ENCODE results near the gene CLDN34. TPM values are rescaled to one million over a fixed set of nuclear protein-coding genes. Genes with fewer than 3 reads are reported as not detected.

Gene CLDN34, protein sequence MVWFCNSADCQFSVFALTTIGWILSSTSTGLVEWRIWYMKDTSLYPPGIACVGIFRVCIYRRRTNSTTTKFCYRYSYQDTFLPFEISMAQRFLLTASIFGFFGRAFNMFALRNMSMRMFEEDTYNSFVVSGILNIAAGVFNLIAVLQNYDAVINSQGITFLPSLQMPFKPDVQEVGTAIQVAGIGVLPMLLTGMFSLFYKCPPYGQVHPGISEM
- total RNA-seq = not detected

DNA sequence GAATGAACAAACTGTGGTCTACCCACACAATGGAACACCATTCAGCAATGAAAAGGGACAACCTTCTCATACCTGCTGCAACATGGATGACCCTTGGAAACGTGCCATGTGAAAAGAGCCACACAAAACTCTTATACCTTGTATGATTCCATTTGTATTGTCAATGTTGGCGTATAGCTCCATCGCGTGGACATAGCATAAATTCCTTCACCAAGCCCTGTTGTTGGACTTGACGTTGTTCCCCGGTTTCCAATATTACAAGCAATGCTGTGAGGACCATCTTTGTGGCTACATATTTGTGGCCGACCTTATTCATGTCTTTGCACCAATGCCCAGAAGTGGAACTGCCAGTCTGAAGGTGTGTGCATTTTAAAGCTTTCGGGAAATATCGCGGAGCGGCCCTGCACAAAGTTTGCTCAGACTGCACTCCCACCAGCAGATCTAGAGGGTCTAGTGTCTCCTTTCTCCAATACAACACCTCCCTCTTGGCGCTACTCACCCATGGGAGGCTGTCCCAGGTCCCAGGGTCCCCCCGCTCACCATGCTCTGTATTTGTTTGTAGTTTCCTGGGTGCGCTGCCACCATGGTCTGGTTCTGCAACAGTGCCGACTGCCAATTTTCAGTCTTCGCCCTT lies at the start of gene CLDN34:
CLDN34 (plus strand) TSS at position 584 of the 634 bp plus-strand sequence; CDS start at position 584, 0 bp downstream.
- no peak for DNase-seq (ENCODE audit: low read depth in 2 of 3, low spot score in 2 of 3)

DNA sequence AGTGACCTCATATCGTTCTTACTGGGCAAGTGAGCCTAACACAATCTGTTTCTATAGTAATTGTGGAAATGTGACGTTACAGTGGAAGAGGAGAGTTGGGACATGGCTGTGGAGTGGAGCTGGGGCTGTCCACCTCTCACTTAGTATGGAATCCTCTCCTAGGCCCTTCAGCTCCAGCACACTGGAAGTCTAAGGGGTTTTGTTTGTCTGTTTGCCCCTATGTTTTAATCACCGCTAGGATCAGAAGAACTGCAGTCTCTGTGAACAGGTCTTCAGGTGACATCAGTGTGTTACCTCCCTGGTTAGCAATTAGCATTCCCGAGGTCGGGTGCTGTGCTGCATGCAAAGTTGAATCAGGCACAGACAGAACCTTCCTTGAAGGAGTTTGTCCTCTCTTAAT lies 49.3 kb upstream of the CLDN34 start:
- no peak for DNase-seq (ENCODE audit: low read depth in 2 of 3, low spot score in 2 of 3)

DNA sequence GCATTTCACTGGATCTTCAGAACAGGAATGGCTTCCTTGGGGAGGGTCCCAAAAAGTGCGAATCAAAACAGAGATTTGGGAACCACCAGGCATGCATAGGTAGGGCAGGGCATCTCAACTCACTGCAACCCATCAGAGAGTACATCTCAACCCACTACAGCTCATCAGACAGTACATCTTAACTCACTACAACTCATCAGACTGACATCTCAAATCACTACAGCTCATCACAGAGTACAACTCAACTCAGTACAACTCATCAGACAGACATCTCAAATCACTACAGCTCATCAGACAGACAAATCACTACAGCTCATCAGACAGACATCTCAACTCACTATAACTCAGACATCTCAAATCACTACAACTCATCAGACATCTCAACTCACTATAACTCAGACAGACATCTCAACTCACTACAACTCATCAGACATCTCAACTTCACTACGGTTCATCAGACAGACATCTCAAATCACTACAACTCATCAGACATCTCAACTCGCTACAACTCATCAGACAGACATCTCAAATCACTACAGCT lies 47.5 kb upstream of the CLDN34 start:
- no peak for DNase-seq (ENCODE audit: low read depth in 2 of 3, low spot score in 2 of 3)

DNA sequence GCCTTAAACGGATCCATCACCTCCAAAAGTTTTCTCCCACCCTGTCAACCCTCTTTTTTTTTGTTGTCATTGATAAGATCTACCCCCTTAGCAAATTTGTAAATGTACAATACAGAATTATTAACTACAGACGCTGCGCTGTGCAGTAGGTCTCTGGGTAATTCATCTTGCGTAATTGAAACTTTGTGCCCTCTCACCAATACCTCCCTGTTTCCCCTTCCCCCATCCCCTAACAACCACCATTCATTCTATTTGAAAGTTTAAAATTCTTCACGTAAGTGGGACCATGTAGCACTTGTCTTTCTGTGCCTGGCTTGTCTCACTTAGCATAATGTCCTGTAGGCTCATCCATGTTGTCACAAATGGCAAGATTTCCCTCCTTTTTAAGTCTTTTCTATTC lies 45.8 kb upstream of the CLDN34 start:
- no peak for DNase-seq (ENCODE audit: low read depth in 2 of 3, low spot score in 2 of 3)

DNA sequence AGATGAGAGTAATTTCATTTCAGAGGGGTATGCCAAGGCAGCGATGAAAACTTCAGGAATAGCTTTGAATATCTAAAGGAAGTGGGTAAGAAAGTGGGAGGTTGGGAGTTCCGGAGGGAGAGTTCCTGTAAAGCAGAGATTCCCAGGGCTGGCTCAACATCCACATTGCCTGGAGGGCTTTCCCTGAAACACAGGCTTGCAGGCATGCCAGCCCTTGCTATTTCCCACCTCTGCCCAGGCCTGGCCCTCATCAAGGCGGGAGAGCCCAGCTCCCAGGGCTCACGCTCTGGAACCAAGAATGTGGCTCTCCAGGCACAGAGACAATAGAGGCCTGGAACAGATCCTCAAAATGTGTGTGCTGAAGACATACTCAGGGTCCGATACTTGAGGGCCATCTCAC lies 43.8 kb upstream of the CLDN34 start:
- DNase-seq (ENCODE audit: low read depth in 2 of 3, low spot score in 2 of 3) = no peak

DNA sequence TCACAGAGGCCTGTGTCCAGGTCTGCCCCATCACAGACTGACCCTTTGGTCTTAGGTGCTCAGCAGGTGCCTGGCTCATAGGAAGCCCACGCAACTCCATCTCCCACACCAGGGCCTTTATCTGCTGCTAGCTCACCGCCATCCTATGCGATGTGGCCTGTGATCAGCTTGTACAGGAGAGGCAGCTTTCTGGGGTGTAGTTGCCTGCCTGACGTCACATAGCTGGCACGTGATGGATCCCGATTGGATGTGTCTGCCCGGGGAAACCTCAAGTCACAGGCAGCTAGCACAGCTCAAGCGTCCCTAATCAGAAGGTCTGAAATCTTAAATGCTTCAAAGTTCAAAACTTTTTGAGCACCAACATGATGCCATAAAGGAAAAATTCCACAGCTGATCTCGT lies 41.2 kb upstream of the CLDN34 start:
- no peak for DNase-seq (ENCODE audit: low read depth in 2 of 3, low spot score in 2 of 3)

DNA sequence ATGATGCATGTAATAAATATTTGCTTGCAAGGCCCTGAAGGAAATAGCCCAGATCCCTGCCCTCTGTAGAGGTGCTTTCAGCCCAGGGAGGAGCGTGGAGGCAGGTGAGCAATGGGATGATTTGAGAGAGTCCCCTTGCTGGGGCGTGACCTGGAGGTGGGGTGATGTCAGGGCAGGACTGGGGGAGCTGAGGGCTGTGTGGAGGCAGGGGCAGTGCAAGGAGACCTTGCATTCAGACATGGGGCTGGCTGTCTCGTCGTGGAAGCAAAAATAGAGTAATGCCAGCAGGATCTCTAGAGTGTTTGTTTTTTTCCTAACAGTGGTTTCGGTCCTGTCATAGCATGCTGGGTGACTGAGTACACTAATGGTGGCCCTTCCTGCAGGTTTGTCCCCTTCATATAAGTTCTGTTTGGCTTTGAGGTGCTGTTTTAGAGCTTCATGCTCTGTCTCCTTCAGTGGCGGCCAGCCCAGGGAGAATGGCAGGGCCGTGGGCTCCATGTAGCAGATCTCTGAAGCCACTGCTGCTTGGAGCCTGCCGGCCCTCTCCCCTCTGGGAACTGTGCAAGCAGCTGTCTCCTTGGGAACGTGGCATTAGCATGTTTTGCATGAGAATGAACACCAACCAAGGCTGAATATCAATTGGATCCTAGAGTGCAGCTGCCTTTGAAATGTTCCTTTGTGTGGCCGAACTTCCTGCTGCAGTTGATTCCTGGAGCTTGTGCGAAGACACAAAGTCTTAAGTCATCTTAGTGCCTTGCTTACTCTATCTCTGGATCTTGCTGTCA lies 39.3 kb upstream of the CLDN34 start:
- no peak for DNase-seq (ENCODE audit: low read depth in 2 of 3, low spot score in 2 of 3)

DNA sequence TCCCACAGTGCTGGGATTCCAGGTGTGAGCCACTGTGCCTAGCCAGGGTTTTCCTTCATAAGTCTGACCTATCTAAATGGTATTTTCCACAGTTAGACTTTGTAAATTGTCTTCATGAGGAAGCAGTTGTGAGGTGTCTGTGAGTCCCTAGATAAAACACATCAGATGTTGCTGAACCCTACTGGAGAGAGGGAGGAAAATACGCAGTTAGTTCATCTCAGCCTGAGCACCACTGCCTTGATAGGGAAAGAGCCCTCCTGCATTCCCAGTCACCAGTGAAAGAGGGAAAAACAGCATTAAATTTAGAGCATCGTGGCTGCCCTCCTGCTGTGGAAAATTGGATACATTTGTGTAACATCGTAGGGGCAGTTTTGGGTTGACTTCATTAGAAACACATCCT lies 31.7 kb upstream of the CLDN34 start:
- DNase-seq (ENCODE audit: low read depth in 2 of 3, low spot score in 2 of 3) = no peak

DNA sequence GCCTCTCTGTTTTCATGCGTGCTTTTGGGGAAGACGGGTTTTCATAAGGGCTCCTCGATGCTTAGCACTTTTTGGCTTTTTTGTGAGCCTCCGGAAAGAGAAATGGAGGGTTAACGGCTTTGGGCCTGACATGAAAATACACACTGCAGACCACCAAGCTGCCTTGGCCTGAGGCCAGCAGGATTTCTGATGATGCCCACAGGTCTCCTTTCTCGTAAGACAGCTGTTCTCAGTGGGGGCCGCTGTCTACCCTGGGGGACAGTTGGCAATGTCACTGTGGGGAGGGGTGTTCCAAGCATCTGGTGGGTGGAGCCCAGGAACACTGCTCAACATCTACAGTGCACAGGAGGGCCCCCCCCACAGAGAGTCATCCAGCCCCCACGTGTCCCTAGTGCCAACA lies 29.4 kb upstream of the CLDN34 start:
- no peak for DNase-seq (ENCODE audit: low read depth in 2 of 3, low spot score in 2 of 3)

DNA sequence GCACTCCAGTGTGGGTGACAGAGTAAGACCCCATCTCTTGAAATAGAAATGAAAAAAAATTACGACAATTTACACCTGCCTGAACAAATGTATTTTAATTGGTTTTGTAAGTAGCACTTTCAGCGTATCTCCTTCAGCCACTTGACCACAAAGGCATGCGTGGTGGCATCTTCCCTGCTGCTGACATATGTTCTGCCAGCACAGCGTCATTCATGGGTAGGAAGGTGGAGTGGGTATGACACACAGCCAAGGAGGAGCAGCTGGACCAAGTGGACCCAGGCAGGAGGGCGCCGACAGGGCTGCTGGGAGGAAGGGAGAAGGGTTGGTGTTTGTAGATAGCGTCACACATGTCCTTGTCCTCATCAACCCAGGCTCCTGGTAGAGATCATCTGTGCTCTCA lies 28.6 kb upstream of the CLDN34 start:
- DNase-seq (ENCODE audit: low read depth in 2 of 3, low spot score in 2 of 3) = no peak

DNA sequence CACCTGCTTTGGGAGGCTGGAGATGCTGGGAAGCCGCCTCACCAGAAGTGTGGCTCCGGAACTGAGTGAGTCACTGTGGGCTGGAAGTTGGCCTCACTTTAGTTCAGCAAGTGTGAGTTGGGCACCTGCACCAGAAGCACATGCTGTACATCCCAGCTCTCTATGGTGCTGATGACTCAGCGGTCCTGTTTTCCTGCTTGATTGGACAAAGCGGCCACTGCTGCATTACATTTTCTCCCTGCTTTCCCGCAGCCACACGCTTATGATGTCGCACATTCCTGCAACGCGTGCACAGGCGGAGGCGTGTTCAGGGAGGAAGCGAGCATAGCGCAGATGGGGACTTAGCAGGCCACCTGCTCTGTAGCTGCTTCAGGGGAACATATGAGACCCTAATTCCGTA lies 26.7 kb upstream of the CLDN34 start:
- peak in 2 of 3 donors; percentile 50 to 67 for DNase-seq (ENCODE audit: low read depth in 2 of 3, low spot score in 2 of 3)

DNA sequence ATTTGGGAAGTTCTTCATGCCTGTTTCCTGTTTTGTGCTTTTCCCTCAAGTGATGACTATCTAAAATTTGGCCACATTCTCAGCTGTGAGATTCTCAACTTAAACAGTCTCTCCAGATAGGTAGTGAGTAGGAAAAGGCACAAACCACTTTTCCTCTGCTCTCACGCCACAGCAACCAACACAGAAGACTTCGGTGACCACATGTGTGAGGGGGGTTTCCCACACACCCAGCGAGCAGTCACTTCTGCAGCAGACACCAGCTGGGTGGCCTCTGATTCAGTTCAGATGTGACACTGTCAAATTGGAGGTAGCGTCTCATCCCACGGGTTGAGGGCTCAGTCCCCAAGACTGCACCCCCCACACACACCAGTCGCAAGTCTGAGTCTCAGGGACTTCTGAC lies 25.1 kb upstream of the CLDN34 start:
- DNase-seq (ENCODE audit: low read depth in 2 of 3, low spot score in 2 of 3) = peak in 2 of 3 donors; percentile 80

DNA sequence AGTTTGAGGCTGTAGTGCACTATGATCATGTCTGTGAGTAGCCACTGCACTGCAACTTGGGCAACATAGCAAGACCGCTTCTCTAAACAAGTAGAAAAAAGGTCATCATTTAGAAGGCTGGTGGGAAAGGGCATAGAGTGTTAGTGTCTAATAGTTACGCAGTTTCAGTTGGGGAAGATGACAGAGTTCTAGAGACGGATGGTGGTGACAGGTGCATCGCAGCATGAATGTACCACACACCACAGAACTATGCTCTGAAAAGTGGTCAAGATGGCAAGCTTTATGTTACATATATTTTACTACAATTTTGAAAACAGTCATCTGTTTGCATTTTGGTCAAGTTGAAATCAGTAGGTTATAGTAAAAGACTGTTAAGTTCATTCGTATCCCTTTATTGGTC lies 23.7 kb upstream of the CLDN34 start:
- no peak for DNase-seq (ENCODE audit: low read depth in 2 of 3, low spot score in 2 of 3)

DNA sequence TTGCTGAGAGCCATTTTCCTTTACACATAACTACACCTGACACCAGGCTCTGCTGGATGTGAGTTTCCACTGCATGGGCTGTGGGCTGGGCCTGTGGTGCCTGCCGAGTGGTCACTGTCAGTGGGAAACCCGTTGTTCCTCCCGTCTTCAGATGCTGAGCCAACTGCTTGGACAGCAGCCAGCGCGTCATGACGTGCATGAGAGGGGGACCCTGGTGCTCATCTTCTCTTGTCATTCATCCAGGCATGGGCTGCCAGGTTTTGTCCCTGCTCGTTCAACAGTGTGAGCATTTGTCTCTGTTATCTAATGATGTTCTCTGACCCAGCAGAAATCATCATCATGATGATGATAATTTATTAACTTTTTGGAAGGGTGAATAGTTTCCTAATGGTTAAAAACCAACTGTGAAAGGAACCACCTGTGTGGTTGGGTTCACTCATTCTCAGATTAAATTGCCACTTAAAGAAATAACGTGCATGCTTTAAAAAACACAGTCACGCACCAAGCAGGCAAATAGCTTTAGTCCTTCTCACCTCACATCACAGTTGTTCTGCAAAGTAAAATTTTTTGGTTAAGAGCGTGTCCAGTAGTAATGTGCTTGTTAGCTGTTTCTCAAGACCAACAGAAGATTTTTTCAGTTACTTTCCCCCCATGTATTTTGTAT lies 19.9 kb upstream of the CLDN34 start:
- DNase-seq (ENCODE audit: low read depth in 2 of 3, low spot score in 2 of 3) = no peak

DNA sequence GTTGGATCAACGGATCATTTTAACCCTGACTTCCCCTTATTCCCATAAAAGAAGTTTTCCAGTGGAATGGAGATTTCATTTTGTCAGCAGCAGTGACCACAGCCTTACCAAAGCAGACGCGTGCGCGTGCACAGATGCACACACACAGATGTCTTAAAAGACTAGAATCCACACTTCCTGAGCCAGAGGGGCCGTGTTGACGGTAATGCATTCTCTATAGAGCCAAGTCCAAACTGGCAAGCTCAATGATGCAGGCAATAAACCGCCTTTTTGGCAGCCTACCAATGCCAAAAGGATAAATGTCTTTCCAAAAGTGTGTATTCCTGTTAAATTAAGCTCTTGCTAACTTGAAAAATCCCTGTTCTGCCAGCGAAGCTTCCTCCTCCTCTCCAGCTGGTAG lies 18.8 kb upstream of the CLDN34 start:
- DNase-seq (ENCODE audit: low read depth in 2 of 3, low spot score in 2 of 3) = no peak

DNA sequence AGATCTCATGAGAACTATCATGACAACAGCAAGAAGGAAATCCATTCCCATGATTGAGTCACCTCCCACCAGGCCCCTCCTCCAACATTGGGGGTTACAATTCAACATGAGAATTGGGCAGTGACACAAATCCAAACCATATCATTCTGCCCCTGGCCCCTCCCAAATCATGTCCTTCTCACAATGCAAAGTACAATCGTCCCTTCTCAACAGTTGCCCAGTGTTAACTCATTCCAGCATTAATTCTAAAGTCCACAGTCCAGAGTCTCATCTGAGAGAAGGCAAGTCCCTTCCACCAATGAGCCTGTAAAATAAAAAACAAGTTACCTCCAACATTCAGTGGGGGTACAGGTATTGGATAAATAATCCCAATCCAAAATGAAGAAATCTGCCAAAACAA lies 14.9 kb upstream of the CLDN34 start:
- no peak for DNase-seq (ENCODE audit: low read depth in 2 of 3, low spot score in 2 of 3)

DNA sequence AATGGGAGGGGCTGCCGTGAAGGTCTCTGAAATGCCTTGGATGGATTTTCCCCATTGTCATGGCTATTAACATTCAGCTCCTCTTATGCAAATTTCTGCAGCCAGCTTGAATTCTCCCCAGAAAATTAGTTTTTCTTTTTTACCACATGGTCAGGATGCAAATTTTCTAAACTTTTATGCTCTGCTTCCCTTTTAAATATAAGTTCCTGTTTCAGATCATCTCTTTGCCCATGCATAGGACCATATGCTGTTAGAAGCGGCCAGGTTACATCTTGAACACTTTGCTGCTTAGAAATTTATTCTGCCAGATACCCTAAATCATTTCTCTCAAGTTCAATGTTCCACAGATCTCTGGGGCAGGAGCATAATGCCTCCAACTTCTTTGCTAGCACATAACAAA lies 13.8 kb upstream of the CLDN34 start:
- no peak for DNase-seq (ENCODE audit: low read depth in 2 of 3, low spot score in 2 of 3)

DNA sequence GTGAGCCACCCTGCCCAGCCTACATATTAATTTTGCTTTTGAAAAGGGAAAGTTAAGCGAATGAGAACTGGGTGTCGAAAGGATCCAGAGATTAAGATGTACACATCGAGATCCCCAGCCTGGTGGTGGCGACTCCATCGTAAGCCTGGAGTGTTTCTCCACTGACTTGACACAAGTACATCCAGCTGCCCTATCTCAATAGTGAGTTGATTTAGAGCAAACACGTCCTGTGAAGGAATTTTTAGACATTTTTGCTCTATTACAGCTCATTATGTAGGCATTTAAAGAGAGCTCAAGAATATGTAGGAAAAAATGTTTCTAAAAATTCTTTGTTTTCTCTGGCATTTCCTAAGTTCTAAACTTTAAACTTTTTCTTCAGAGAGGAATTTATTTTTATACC lies 11.7 kb upstream of the CLDN34 start:
- no peak for DNase-seq (ENCODE audit: low read depth in 2 of 3, low spot score in 2 of 3)

DNA sequence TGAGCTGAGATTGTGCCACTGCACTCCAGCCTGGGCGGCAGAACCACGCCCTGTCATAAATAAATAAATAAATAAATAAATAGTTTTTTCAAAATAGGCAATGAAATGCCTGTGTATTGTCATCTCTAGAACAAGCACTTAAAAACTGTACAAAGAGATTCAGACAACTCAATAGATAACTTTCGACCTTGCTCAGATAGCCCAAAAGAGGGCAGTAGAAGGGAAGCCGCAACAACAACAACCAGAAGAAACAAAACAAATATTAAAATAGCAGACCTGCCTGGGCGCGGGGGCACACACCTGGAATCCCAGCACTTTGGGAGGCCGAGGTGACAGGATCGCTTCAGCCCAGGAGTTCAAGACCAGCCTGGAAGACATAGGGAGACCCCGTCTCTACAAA lies 9.4 kb upstream of the CLDN34 start:
- no peak for DNase-seq (ENCODE audit: low read depth in 2 of 3, low spot score in 2 of 3)

DNA sequence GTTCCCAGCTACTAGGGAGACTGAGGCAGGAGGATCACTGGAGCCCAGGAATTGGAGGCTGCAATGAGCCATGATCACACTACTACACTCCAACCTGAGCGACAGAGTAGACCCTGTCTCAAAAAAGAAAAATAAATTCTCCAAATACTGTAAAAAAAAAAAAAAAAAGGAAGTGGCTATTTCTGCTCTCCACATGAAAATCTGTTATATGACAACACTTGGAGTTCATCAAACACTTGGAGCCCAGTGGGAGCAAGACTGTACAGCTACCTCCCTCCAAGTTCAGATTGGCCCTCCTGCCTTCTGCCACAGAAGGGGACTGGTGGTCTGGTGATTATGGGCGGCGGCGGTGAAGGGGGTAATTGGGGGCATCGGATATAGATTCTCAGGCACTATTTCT lies 9.0 kb upstream of the CLDN34 start:
- DNase-seq (ENCODE audit: low read depth in 2 of 3, low spot score in 2 of 3) = no peak

DNA sequence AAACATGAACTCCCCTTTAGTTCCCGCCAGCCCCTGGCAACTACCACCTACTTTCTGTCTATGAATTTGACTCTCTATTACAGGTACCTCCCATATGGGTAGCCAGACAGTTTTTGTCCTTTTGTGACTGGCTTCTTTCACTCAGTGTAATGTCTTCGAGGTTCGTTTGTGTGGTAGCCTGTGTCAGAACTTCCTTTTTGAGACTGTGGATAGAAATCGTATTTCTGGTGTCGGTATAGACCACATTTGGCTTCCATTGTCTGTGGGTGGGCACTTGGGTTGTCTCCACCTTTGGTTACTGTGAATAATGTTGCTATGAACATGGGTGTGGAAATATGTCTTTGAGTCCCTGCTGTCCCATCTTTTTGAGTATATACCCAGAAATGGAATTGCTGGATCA lies 5.4 kb upstream of the CLDN34 start:
- no peak for DNase-seq (ENCODE audit: low read depth in 2 of 3, low spot score in 2 of 3)

Data from hematopoietic multipotent progenitor cell (in vitro differentiated cells).